GM19193 (cell line): ENCODE data around the gene C10orf53.

ENCODE experiments used
- POLR2A ChIP-seq: IDR thresholded peaks from 4 replicates; pipeline ENCODE4 v1.6.1; 2011; ENCODE audit not compliant: insufficient read depth, insufficient read length; ENCODE audit errors: extremely low read depth

The C10orf53 gene, protein sequence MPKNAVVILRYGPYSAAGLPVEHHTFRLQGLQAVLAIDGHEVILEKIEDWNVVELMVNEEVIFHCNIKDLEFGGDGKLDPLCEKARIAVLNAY

DNA sequence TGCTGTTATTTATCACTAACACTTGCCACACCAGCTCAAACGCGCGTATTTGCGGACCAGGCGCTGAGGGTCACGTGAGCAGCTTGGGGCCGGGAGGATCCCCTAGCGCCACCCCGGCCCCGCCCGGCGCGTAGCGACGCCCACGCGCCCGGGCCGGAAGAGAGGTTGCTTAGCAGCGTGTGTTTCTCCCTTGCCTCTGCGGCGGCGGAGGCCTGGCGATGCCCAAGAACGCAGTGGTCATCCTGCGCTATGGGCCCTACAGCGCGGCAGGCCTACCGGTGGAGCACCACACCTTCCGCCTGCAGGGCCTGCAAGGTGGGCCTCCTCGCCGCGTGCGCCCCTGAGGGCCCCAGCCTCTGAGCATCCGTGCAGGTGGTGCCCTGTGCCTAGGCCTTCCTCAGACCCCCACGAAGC lies at the start of gene C10orf53:
Gene C10orf53 (plus strand): TSS at position 172 of the 414 bp plus-strand sequence. CDS start 47 bp downstream, at position 219.
- TF ChIP-seq POLR2A: no peak

DNA sequence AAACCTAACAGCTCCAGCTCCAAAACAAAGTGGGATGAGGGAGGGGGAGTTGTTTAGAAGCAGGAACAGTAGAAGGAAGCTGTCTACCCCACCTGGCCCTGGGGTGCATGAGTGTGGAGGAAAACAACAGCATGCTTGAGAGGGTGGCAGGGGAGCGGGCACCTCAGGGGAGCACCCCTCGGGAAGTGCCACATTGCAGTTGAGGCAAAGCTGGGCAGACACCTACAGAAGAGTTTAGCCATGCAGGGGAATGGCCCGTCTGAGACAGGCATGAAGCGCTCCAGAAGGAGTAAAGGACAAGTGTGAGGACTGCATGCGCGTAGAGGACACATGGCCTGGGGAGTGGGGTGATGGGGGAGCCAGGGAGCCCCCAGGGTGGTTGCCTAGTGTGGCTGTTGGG lies 47.5 kb upstream of the C10orf53 start:
- TF ChIP-seq POLR2A: no peak

DNA sequence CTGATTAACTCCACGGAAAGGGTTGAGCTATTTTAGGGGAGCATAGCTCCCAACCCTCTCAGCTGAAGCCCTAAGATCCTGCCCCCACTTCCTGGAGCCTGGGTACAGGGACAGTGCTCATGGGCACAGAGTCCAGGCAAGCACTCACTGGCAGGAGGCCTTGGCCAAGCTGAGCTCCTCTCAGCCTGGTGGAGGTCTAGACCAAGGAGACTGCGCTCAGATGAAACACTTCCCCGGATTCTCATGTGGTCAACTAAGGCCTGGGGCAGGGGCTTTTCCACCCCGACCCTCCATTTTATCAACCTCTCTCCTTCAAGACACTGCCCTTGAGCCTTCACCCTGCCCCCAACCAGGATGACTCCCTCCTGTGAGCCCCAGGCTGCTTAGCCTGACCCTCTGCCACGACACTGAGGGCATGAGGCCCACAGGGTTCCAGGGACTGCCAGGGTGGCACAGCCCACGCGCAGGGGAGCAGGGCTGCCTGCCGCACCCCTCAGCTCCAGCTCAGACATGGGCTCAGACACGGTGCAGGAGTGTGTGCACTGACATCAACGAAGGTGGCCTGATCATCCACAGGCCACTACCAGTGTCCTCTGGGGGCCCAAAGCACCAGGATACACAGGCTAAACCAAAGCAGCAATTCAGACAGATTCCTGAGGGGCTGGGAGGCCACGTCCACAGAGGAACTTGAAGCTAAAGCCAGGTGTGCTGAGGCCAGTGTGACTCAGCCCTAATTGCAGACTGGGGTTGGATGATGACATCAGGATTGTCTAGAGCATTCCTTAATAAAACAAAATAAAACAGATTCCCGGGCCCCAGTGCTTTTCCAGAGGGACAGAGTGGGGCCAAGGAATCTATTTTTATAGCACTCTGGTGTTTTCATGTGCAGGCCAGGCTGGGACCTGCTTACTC lies 46.8 kb upstream of the C10orf53 start:
- no peak for TF ChIP-seq POLR2A

DNA sequence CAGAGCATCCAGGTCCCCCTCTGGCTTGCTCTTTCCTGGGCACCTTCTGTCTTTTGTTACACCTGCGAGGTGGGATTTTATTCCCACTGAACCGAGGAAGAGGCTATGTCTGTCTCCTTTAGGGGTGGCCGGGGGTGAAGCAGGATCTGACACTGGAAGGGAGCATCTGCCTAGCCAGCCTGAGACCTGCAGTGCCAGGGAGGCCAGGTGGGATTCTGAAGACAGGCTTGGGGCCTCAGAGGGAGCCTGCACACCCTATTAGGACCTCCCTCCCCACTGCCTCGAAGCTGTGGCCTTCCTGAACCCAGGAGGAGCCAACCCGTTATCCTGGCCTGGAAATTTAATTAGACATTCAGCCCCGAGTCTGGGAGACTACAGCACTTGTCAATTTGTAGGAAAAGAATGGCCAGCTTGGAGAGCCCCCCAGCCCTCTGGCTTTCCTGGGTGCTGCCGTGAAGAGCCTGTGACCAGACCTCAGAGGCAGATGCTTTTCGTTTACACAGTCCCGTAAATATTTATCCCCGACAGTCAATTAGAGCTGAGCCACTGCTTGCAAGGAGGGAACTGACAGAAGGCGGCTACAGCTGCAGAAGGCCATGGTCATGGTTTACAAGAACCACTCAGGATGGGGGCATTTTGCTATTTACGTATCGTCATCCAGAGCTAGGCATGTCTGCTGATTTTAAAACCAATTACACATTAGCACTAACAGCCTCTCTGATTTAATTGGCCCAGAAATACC lies 46.0 kb upstream of the C10orf53 start:
- no peak for TF ChIP-seq POLR2A

DNA sequence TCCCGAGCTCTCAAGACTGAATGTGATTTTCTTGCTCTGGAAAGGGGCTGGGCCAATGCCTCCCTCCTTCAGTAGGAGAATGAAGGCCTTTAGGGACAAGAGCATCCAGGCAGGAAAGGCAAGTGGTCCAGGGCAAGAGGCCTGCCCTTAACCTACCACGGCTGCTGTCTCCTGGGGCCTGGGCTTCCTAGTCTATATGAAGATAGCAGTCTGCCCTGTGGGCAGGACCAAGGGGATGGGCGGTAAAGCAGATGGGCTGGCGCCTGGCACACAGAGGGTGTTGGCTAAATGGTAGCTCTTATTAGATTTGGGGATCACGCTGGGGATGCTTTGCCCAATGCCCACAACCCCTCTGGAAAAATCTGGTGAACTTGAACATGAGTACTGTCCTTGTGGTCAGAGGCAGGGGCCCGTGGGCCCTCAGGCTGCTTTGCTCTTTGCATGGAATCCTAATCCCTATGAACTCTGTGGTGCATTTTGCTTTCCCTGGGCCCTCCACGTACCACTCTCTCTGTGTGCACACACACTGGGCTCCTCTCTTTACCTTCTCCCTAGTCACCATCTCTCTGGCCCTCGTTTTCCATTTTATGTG lies 45.3 kb upstream of the C10orf53 start:
- no peak for TF ChIP-seq POLR2A

DNA sequence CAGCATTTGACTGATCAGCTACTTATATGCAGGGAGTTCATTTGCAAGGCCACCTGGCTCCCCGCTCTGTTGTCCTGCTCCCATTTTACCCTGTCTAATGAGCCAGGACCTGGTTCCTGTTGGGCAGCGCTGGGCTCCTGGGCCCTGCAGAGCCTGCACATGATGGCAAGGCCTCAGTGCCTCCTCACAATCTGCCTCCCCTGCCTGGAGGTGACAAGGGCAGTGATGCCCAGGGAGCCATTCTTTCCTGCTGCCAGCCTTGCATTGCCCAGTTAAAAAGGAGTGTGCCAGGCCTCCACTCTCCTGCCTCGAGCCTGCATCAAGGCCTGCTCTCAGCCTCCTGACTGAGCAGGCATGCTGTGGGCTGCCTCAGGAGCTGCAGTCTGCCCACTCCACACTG lies 37.1 kb upstream of the C10orf53 start:
- TF ChIP-seq POLR2A: no peak

DNA sequence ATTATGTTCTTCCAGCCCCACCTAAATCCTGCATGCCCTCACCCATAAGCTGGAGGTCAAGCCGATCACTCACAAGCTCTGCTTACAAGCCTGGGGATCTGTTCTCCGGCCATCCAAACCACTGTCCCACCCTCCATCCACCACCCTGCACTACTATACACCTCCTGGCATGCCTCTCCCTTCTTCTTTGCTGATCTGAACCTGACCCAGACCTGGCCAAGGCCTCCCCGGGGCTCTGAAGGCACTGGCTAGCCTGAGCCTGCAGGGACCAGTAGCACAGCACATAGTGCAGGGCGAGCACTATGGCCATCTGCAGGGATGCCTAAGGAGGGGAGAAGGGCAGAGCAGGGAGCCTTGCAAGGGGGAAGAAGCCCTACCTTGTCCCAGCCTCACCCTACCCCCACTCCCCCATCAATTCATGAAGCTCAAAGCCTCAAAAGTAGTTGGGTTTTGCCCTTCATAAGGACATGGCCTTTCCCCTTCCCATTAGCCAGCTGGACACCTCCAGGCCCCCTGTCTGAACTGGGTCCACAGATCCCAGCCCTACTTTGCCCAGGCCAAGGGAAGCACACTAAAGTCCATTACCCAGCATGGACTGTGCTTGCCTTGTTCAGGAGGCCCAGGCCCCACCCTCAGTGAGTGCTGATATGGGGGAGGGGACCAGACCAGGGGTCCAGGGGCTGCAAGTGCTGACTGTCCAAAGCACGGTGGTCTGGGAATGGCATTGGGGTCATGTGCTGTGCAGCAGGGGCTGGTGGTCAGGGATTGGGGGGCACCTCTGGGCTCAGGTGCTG lies 36.0 kb upstream of the C10orf53 start:
- no peak for TF ChIP-seq POLR2A

DNA sequence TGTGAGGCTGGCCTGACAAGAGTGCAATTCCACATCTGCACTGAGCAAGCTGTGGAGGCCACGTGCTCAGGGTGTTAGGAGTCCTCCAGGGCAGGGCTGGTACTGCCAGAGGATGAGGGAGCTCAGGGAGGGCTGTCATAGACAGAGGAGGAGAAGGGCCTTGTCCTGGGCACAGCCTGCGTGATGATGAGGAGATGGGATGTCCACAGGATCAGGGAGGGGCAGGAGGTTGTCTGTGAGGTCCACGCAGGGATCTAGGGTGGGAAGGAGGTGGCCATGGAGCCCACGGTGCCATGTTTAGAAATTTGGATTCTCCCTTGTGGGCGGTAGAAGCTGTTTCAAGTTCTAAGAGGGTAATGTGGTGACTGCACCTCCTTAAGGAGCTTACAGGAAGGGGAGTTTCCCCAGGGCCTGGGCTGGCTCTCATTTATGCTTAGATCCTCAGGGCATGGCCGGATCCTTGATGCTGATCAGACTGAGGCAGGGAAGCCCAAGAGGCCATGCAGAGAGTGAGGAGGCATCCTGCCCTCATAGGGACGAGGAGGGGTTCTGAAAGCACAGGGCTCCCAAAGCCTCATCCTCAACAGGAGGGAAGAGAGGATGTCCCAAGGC lies 35.3 kb upstream of the C10orf53 start:
- TF ChIP-seq POLR2A: no peak

DNA sequence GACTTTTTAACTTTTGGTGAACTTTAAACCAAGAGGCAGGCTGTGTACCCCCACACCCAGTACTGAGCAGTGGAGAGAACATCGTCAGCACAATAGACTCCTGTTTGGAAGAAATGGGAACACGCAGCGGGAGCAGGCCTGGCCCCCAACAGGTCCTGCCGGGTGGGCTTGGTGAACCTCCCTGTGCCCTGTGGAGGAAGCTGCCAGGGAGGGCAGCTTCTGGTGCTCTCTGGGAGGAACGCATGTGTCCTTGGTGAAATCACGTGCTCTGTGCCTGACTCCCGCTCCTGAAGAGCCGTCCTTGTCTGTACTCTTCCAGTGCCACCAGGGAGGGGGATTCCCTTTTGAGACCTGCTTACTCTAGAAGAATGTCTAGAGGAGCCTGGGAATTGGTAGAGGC lies 34.0 kb upstream of the C10orf53 start:
- no peak for TF ChIP-seq POLR2A

DNA sequence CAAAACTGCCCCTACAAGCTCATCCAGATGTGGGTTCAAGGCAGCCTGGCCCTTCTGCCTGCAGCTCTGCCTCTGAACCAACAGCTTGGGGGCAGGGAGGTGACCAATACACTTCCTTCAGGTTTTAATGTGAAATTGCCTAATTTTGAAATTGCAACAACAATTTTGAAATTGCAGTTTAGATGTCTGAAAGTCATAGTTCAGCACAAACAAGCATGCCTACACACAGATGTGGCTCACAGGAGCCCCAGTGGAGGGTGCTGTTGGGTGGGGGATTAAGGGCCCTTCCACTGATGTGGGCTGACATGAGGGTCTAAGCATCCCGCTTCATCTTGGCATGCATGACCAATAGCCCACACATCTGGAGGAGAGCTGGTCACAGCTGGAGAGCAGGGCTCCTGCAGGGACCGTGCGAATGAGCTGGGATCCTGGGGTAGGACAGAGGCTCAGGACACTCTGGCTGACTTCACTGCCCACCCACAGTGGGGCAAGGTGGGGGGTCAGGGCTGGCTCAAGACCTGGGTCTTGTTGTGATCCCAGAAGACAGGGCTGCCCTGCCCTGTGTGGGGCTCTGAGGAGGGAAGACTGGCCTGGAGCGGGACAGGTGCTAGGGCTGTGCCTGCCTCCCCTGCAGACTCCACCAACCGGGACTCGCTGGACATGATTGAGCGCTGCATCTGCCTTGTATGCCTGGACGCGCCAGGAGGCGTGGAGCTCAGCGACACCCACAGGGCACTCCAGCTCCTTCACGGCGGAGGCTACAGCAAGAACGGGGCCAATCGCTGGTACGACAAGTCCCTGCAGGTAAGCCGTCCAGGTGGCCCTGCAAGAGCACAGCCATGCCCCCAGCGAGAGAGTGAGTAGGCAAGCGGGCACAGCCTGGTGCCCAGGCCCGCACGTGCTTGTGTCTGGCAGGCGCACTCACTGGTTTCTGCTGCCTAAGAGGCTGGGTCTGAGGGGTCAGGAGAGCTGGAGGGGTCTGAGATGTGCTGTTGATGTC lies 33.3 kb upstream of the C10orf53 start:
- no peak for TF ChIP-seq POLR2A

DNA sequence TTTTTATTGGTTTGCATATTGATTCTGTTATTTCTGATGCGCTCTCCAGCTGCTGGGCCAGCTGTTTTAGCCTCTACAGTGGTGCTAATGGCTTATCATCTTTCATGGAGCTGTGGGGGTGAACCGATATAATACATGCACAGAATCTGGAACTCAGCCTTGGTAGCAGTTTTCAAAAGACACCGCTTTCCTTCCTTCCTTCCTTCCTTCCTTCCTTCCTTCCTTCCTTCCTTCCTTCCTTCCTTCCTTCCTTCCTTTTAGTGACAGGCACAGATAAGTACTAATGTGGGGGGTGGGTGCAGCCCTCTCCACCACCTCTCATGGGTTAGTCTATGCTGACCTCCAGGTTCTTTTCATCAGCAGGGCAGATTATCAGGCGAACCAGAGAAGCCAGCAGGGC lies 31.9 kb upstream of the C10orf53 start:
- no peak for TF ChIP-seq POLR2A

DNA sequence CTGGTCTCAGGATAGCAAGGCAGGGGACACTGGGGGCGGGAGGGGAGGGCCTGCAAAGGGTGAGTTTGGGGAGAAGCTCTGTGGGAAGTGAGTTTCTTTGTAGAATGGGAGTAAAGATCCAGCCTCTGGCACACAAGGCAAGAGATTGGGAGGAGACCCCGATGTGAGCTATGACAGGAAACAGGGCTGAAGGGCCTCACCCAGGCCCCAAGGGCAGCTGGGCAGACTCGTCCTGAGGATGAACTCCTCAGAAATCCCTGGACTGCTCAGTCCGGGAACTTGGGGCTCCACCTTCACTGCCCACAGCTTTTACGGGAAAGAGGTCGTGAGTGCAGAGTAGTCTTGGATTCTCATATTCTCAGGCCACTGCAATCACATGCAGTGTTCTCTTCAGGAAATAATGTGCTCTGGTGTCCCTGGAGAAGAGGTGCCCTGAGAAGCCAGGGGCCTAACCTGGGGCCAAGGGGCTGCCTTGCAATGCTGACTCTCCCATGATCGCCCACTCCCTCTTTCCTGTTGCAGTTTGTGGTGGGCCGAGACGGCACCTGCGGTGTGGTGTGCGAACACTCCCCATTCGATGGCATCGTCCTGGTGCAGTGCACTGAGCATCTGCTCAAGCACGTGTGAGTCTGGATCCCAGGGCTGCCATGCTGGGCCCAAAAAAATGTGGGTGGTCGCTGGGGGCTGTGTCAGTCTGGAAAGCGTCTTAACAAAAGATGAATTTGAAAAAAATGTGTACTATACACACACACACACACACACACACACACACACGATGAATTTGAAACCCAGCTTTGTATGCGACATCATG lies 31.3 kb upstream of the C10orf53 start:
- no peak for TF ChIP-seq POLR2A

DNA sequence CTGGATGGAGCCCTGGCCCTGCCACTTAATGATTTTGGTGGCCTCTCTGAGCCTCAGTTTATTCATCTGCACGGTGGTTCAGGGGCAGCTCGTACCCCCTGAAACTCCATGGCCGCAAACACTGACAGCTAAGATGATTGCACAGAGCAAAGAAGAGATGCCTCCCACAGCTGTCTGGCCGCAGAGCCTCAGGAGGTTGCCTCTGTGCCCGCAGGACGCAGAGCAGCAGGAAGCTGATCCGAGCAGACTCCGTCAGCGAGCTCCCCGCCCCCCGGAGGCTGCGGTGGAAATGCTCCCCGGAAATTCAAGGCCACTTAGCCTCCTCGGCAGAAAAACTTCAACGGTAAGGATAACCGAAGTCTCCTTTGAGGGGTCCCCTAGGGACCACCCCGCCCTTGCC lies 30.2 kb upstream of the C10orf53 start:
- TF ChIP-seq POLR2A: no peak
